Mammary epithelial cell (primary cell): ENCODE results near the gene FRY.

ENCODE experiments used
- CTCF ChIP-seq, 2 donors: IDR thresholded peaks in 1 of 2; conservative IDR thresholded peaks in 1 of 2; 2 replicates each; pipeline ENCODE4 v1.5.1; 2011 to 2012; ENCODE audit warnings: inconsistent platforms in 2 of 2, low read length in 2 of 2, mild to moderate bottlenecking in 2 of 2, control low read depth in 1 of 2, low read depth in 1 of 2; ENCODE audit not compliant: insufficient read depth in 1 of 2; ENCODE audit errors: extremely low read depth in 1 of 2
- EZH2 ChIP-seq: IDR thresholded peaks from 2 replicates; pipeline ENCODE4 v1.6.1; 2012; ENCODE audit warnings: low read length, inconsistent platforms, borderline replicate concordance

GRCh38 chr13:32151240-32151639, 119.7 kb downstream of the FRY start:
- TF ChIP-seq CTCF (conservative IDR thresholded peaks at IDR 0.05 in 1 of 2, IDR thresholded peaks at IDR 0.05 in 1 of 2; ENCODE audit: extremely low read depth in 1 of 2, insufficient read depth in 1 of 2, low read depth in 1 of 2, low read length in 2 of 2): no peak
- TF ChIP-seq EZH2: no peak
